MG63 (cell line): ENCODE data around the gene ATP6V1B1. TPM values are rescaled to one million over a fixed set of nuclear protein-coding genes. Genes with fewer than 3 reads are reported as not detected.
A peak's percentile ranks its signal among the peaks of the same experiment; 100 is the strongest.

Experiments used
- DNase-seq: peaks from one replicate; pipeline ENCODE4 v3.0.0-alpha.2; 2020
- H3K27me3 ChIP-seq: fragments of 250-450 bp; sonication (Bioruptor Pico); 2 replicates; pipeline ENCODE4 v1.5.1; 2020; ENCODE audit warnings: mild to moderate bottlenecking, moderate library complexity
- H3K36me3 ChIP-seq: fragments of 250-450 bp; sonication (Bioruptor Pico); 2 replicates; pipeline ENCODE4 v1.5.1; 2020; ENCODE audit warnings: mild to moderate bottlenecking, moderate library complexity
- H3K4me3 ChIP-seq: fragments of 250-450 bp; sonication (Bioruptor Pico); 2 replicates; pipeline ENCODE4 v1.5.1; 2020; ENCODE audit warnings: mild to moderate bottlenecking, moderate library complexity
- H3K9me3 ChIP-seq: fragments of 250-450 bp; sonication (Bioruptor Pico); 2 replicates; pipeline ENCODE4 v1.5.1; 2020; ENCODE audit warnings: mild to moderate bottlenecking, moderate library complexity
- total RNA-seq: library from RNA; depleted of rRNA; stranded (reverse); fragments of >200 nt; shearing (Covaris generic); gene quantifications from 2 replicates; pipeline ENCODE4 v1.2.3, GENCODE V29; 2014; ENCODE audit warnings: low replicate concordance

ATP6V1B1 gene
- total RNA-seq, 1 experiment from 2014 or later, result not detected

DNA sequence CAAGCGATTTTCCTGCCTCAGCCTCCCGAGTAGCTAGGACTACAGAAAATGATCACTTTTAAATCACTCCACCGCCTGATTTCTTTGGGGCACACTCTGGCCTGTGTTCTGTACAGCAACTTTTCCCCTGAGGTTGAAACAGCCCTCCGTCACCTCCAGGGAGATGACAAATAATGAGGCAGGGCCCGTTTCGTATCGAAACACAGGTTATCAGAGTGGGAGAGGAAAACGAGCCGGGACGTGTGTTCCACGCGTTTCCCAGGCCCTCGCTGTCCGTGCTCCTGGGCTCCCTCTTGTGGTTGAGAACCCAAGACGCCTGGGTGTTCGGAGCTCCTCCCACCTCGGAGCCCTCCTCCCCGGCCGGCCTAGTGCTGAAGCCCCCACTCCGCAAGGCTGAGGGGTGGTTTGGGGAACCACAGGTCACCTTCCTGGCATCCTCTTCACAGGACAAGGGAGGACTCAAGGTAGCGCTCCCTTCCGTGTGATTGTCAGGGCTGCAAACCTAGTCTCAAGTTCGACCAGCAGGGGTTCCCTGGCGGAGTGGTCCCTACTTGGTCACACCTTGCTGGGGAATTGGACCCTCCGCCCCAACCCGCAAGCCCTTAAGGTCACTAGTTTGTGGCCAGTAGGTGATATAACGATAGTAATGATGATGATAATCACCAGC lies 12.8 kb downstream of the ATP6V1B1 start:
- H3K4me3 ChIP-seq, result peak overlapping the region; percentile 29

DNA sequence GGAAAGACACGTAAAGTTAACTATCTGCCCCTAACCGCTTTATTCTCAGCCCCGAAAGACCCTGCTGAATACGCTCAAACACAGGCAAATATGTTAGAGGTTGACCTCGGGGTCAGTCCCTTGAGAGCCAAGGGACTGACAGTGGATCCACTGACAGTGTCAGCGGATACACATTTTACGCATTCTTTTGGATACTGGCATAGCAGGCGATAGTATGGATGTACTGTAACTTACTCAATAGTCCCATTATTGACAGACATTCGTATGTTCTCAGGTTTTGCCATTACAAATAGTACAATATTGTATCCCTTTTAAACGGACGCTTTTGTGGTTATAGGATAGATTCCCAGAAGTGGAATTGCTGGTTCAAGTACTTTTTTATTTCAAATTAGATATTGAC lies 13.4 kb downstream of the ATP6V1B1 start:
- no peak overlapping the region for H3K4me3 ChIP-seq
- DNase-seq, result no peak
- H3K36me3 ChIP-seq, result no peaks in the 10 kb centered on the region
- H3K9me3 ChIP-seq, result no peaks in the 10 kb centered on the region
- H3K27me3 ChIP-seq, result peaks cover 6% of the 10 kb centered on the region

More for the DNA sequence above, 12.8 kb downstream of the ATP6V1B1 start:
- peak; percentile 71 for DNase-seq
- no peaks in the 10 kb centered on the region for H3K36me3 ChIP-seq
- no peaks in the 10 kb centered on the region for H3K9me3 ChIP-seq
- H3K27me3 ChIP-seq, result peaks cover 3% of the 10 kb centered on the region; the same call in 1 of the 2 replicates

GRCh38 chr2:70954886-70955285 lies 19.2 kb downstream of the ATP6V1B1 start:
- no peaks in the 10 kb centered on the region for H3K36me3 ChIP-seq
- no peak overlapping the region for H3K4me3 ChIP-seq
- no peaks in the 10 kb centered on the region for H3K9me3 ChIP-seq
- H3K27me3 ChIP-seq, result peaks cover 12% of the 10 kb centered on the region
- no peak for DNase-seq

GRCh38 chr2:70956141-70956540 lies 20.4 kb downstream of the ATP6V1B1 start:
- peaks cover 12% of the 10 kb centered on the region for H3K27me3 ChIP-seq
- no peak for DNase-seq
- no peaks in the 10 kb centered on the region for H3K36me3 ChIP-seq
- no peaks in the 10 kb centered on the region for H3K9me3 ChIP-seq
- H3K4me3 ChIP-seq, result no peak overlapping the region

DNA sequence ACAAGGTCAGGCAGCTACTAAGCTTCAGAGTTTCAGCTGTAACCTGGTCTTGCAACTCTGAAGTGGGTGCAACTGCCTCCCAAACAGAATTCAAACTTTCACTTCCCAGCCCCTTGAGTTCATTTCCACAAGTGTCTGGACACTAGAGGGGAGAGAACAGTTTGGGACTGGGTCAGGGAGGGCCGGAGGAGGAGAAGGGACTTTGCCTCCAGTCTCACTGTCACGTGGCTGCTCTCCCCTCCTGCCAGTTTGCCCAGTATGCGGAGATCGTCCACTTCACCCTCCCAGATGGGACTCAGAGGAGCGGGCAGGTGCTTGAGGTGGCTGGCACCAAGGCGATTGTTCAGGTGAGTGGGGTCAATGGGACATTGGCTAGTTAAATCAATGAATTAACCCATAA lies 22.1 kb downstream of the ATP6V1B1 start:
- DNase-seq, result no peak
- Histone ChIP-seq H3K9me3 (no peaks in the 10 kb centered on the region), H3K36me3 (no peaks in the 10 kb centered on the region), H3K4me3 (no peak overlapping the region), H3K27me3 (peaks cover 12% of the 10 kb centered on the region)

- H3K4me3 ChIP-seq, result no peak overlapping the region
- no peak for DNase-seq
- H3K27me3 ChIP-seq, result peaks cover 9% of the 10 kb centered on the region
- no peaks in the 10 kb centered on the region for H3K36me3 ChIP-seq
- H3K9me3 ChIP-seq, result no peaks in the 10 kb centered on the region
Measured at GRCh38 chr2:70958759-70959158, 23.1 kb downstream of the ATP6V1B1 start.

DNA sequence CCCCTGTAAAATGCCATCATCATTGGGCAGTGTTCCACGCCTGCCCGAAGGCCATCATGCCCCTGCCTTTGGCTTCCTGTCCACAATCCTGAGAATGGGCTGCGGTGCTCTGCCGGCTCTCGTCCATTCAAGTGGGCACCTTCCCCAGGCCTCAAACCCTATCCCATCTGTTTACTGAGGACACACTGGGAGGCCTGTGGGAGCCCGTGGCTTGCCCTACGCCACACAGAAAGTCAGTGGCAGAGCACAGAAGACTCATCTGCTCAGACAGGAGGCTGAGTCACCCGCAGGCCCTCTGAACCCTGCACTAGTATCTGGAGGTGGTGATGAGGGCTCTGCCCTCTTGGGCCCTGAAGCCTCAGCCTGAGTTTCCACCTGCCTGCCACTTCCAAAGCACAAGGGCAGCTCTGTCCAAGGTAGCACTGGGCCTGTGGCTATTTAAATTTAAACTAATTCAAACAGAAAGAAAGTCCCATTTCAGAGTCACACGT lies 23.6 kb downstream of the ATP6V1B1 start:
- H3K27me3 ChIP-seq, result peaks cover 4% of the 10 kb centered on the region
- no peaks in the 10 kb centered on the region for H3K36me3 ChIP-seq
- no peaks in the 10 kb centered on the region for H3K9me3 ChIP-seq
- DNase-seq, result no peak
- H3K4me3 ChIP-seq, result no peak overlapping the region

DNA sequence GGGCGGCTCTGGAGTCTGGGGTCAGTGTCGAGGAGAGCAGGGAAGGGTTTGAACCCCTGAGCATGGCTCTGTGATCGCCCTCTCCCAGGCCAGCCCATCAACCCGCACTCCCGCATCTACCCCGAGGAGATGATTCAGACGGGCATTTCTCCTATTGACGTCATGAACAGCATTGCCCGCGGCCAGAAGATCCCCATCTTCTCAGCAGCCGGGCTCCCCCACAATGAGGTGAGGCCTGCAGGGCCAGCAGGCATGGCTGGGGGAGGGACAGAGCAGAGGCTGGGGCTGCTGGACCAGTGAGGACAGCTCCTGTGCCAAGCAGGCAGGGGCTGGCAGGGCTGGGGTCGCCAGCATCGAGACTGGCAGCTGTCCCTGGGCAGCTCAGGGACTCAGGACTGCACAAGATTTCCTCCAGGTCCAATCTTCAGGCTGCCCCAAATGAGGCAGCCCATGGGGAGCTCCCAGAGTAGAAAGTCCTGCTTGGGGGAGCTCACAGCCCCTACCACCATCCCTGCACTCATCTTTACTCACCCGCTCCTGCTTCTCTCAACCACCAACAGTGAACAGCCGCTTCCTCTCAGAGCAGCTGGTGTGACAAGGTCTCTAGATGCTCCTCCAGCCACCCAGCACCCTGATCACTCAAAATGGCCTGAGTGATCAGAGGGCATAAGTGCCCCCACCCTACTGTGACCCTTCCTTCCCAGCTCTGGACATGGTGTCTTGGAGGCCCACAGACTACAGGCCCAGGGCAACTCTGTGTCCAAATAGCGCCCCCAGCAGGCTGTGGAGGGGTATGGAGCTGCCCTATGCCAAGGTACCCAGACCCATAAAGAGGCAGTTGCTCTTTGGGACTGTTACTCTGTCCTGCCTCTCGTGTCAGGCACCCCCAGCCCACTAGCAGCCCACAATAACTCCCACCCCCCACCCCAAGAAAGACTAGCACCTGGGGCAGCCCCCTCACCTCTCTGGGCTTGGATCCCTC lies 24.4 kb downstream of the ATP6V1B1 start:
- Histone ChIP-seq H3K27me3 (no peaks in the 10 kb centered on the region; the same call in 1 of the 2 replicates), H3K36me3 (no peaks in the 10 kb centered on the region), H3K9me3 (no peaks in the 10 kb centered on the region), H3K4me3 (no peak overlapping the region)
- DNase-seq, result no peak

DNA sequence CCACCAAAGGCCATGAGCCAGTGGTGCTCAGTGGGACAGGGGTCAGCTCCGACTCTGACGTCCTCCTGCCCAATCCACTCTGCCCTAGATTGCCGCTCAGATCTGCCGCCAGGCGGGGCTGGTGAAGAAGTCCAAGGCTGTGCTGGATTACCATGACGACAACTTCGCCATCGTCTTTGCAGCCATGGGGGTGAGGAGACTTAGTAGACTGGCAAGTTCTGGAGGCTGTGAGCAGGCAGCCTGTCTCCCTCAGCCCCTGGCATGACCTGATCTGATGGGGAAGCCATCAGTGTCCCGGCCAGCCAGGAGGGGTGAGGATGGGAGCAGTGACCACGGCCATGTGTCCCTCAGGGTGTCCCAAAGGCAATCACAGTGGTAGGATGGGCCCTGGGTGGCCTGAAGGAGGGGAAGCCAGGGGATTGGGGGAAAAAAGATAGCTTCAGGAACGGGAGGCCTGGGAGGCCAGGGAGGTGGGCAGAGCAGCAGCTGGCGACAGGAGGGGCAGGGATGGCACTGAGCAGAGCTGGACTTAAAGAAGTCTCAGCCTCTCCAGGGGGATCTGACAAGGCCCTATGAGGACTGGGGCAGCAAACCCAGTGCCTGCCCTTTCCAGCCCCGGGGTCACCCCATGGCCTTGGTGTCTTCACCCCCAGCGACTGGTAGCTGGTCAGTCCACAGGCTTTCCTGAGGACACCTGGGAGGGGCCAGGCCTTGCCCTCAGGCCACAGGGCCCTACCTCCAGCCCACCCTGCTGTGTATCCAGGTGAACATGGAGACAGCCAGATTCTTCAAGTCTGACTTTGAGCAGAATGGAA lies 25.3 kb downstream of the ATP6V1B1 start:
- Histone ChIP-seq H3K4me3 (no peak overlapping the region), H3K9me3 (no peaks in the 10 kb centered on the region), H3K36me3 (no peaks in the 10 kb centered on the region), H3K27me3 (no peaks in the 10 kb centered on the region)
- DNase-seq, result no peak

GRCh38 chr2:70961648-70961994 lies 25.9 kb downstream of the ATP6V1B1 start:
- DNase-seq, result no peak

GRCh38 chr2:70962211-70962884 lies 26.6 kb downstream of the ATP6V1B1 start:
- H3K27me3 ChIP-seq, result no peaks in the 10 kb centered on the region
- no peaks in the 10 kb centered on the region for H3K36me3 ChIP-seq
- DNase-seq, result no peak
- H3K4me3 ChIP-seq, result no peak overlapping the region
- no peaks in the 10 kb centered on the region for H3K9me3 ChIP-seq

More at GRCh38 chr2:70961648-70961994, 25.9 kb downstream of the ATP6V1B1 start:
- Histone ChIP-seq H3K36me3 (no peaks in the 10 kb centered on the region), H3K27me3 (no peaks in the 10 kb centered on the region), H3K9me3 (no peaks in the 10 kb centered on the region), H3K4me3 (no peak overlapping the region)

GRCh38 chr2:70962885-70963878 lies 27.5 kb downstream of the ATP6V1B1 start:
- H3K9me3 ChIP-seq, result no peaks in the 10 kb centered on the region
- DNase-seq, result no peak

DNA sequence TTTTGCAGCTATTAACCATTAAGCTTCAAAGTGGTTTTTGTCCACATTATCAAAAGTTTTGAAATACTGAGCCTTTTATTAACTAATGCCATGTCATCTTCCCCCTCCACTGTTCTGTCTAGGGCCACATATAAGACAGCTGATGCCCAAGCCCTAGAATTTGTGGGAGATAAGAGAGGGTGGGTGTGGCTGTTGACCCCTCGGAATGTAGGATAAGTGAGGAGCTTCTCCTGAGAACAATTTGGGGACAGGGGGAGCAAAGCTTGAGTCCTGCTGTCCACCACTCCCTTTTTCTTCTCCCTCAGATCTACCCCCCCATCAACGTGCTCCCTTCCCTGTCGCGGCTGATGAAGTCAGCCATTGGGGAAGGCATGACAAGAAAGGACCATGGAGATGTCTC lies 28.4 kb downstream of the ATP6V1B1 start:
- H3K4me3 ChIP-seq, result no peak overlapping the region
- DNase-seq, result no peak
- H3K27me3 ChIP-seq, result no peaks in the 10 kb centered on the region; the same call in 1 of the 2 replicates
- no peaks in the 10 kb centered on the region for H3K9me3 ChIP-seq
- no peaks in the 10 kb centered on the region for H3K36me3 ChIP-seq

More at GRCh38 chr2:70962885-70963878, 27.5 kb downstream of the ATP6V1B1 start:
- Histone ChIP-seq H3K4me3 (no peak overlapping the region), H3K36me3 (no peaks in the 10 kb centered on the region), H3K27me3 (no peaks in the 10 kb centered on the region)

GRCh38 chr2:70964596-70965386 lies 29.1 kb downstream of the ATP6V1B1 start:
- Histone ChIP-seq H3K27me3 (no peaks in the 10 kb centered on the region; the same call in 1 of the 2 replicates), H3K4me3 (peak overlapping the region; percentile 30), H3K36me3 (no peaks in the 10 kb centered on the region), H3K9me3 (no peaks in the 10 kb centered on the region)
- DNase-seq, result peak; percentile 34
